PC-9 (cell line): ENCODE data around the gene GLP1R.
A peak's percentile ranks its signal among the peaks of the same experiment; 100 is the strongest.

Experiments used
- CTCF ChIP-seq: fragments of 200-600 bp; sonication (generic); conservative IDR thresholded peaks from 2 replicates; pipeline ENCODE4 v1.6.1; 2017; ENCODE audit warnings: mixed run types, antibody characterized with exemption, mild to moderate bottlenecking, moderate library complexity
- EZH2 ChIP-seq: fragments of 200-600 bp; sonication (generic); IDR thresholded peaks from 2 replicates; pipeline ENCODE4 v1.8.0; 2017; ENCODE audit warnings: antibody characterized with exemption, low read depth

GRCh38 chr6:39088331-39088730 is 39.8 kb downstream of the GLP1R start:
- TF ChIP-seq CTCF (peak; percentile 52), EZH2 (no peak)
